Heart right ventricle (tissue), 16 donors: Measurements from ENCODE around the gene RAI1. TPM values are rescaled to one million over a fixed set of nuclear protein-coding genes. Genes with fewer than 3 reads are reported as not detected.

Source experiments
- ATAC-seq, 8 donors: fragments of 200-7000 bp; cut with Tn5 transposase; one replicate each; pipeline ENCODE4 v1.9.1; 2020; ENCODE audit warnings: mild to moderate bottlenecking in 8 of 8, moderate library complexity in 8 of 8, moderate number of reproducible peaks in 1 of 8
- DNase-seq, 2 donors: peaks; one replicate each; pipeline ENCODE4 v3.0.0-alpha.2; 2020
- H3K27ac ChIP-seq, 10 donors: fragments of 200-600 bp; sonication (generic) in 2 of 10; one replicate each; pipeline versions ENCODE4 v1.5.0 to v1.8.0; 2020 to 2022; ENCODE audit warnings: mild to moderate bottlenecking in 3 of 10
- H3K27me3 ChIP-seq, 7 donors: fragments of 200-600 bp; one replicate each; pipeline ENCODE4 v1.8.0; 2021 to 2022; ENCODE audit warnings: mild to moderate bottlenecking in 2 of 7
- H3K36me3 ChIP-seq, 9 donors: fragments of 200-600 bp; sonication (generic) in 1 of 9; one replicate each; pipeline versions ENCODE4 v1.5.0 to v1.8.0; 2020 to 2022; ENCODE audit warnings: mild to moderate bottlenecking in 2 of 9
- H3K4me1 ChIP-seq, 9 donors: fragments of 200-600 bp; sonication (generic) in 1 of 9; one replicate each; pipeline versions ENCODE4 v1.5.0 to v1.8.0; 2020 to 2022; ENCODE audit warnings: mild to moderate bottlenecking in 4 of 9
- H3K4me3 ChIP-seq, 10 donors: fragments of 200-600 bp; sonication (generic) in 2 of 10; one replicate each; pipeline versions ENCODE4 v1.5.0 to v1.8.0; 2020 to 2022; ENCODE audit warnings: mild to moderate bottlenecking in 7 of 10, moderate library complexity in 2 of 10
- H3K9me3 ChIP-seq, 11 donors: fragments of 200-600 bp in 10 of 11; sonication (generic) in 2 of 11; one replicate each; pipeline versions ENCODE4 v1.5.0 to v1.8.0; 2013 to 2022; ENCODE audit warnings: mild to moderate bottlenecking in 2 of 11, control low read depth in 1 of 11, moderate library complexity in 1 of 11
- CTCF ChIP-seq, 9 donors: fragments of 200-600 bp; sonication (generic) in 2 of 9; IDR thresholded peaks; one replicate each; pipeline versions ENCODE4 v1.5.0 to v1.8.0; 2021 to 2022; ENCODE audit warnings: antibody characterized with exemption in 9 of 9, mild to moderate bottlenecking in 5 of 9, moderate library complexity in 1 of 9
- WGBS, 2 donors: extraction: QIAGEN DNeasy Blood & Tissue Kit; methylation state at CpG; one replicate each; pipeline ENCODE4 v1.1.7; 2013; ENCODE audit warnings: inconsistent platforms in 1 of 2; 5-methylcytosine and 5-hydroxymethylcytosine counted together
- intact Hi-C, 10 donors: fragments of 100-400 bp; cut with DNase I; formaldehyde crosslinking; loops; one replicate each; pipeline versions ENCODE4 v1.11.1 to v1.14.2; 2022
- polyA plus RNA-seq, 2 donors: library from polyadenylated mRNA; stranded (reverse); fragments of 200-250 nt; gene quantifications; one replicate each; pipeline ENCODE4 v1.2.3, GENCODE V29; 2013
- total RNA-seq, 10 donors: library from RNA; stranded (reverse); fragmentation: NEBNext Ultra II Directional in 3 of 10; extraction: Animal tissue kit (Norgen Biotek cat#: 25700) in 3 of 10; gene quantifications; one replicate each; pipeline versions ENCODE4 v1.2.1 to v1.2.4, GENCODE V29; 2021 to 2023
- donor health status: Arrhythmogenic right ventricular cardiomyopathy.
- donor health status: ischemic (EF 13 %, LVEDD 7.1; RV severe dilation, severe dysfunction).
- donor health status: healthy with polysubstance abuse.
- donor health status: DM: no; HTN: yes; CAD: no.
- donor health status: DM: no; HTN: no; CAD: no.
- donor health status: ischemic (EF 25% LVEDD 6.9; RV normal size, moderate dysfunction).
- donor health status: ischemic (EF 25% LVEDD 5.7; RV mildly dilated, moderate dysfunction).
- donor health status: healthy.
- donor health status: DM: yes; HTN: yes; CAD: no.
- donor health status: Ischemic cardiomyopathy.
- donor health status: ischemic (EF 35%, LVEDD 5.7; RV mildly dilated, moderate dysfunction).
- donor health status: nonischemic (EF 11% LVEDD 7.7; RV severe dilation, severe dysfunction).
- donor health status: DM: yes; HTN: yes; CAD: no.
- donor health status: PGD.
- donor health status: ischemic (EF 29% LVEDD 5.4; RV normal size, mild dysfunction).
- donor health status: nonischemic (EF 23%, LVEDD 6.1; RV moderate dilation, normal function).

The RAI1 gene
- total and polyA plus RNA-seq, 12 donors, result 13.8 to 32.0 (median 19.8) TPM

GRCh38 chr17:17667231-17667630 is 14.0 kb upstream of the RAI1 start:
- WGBS, 2 donors, result 78 to 79% methylated on average over 2 of the region's 2 CpGs
- H3K9me3 ChIP-seq, result no peaks in the 10 kb centered on the region
- no peaks in the 10 kb centered on the region for H3K36me3 ChIP-seq
- no peaks in the 10 kb centered on the region for H3K27me3 ChIP-seq
- H3K27ac ChIP-seq, result no peak overlapping the region
- ATAC-seq, result no peak
- H3K4me1 ChIP-seq, result peaks cover 0 to 21% (median 10%) of the 10 kb centered on the region in 9 donors
- TF ChIP-seq CTCF (IDR thresholded peaks at IDR 0.05), result no peak
- DNase-seq, result no peak
- H3K4me3 ChIP-seq, result no peak overlapping the region
- intact Hi-C loops, result no loop called here

- DNase-seq, result no peak
- Histone ChIP-seq H3K4me3 (no peak overlapping the region), H3K36me3 (no peaks in the 10 kb centered on the region), H3K27ac (no peak overlapping the region), H3K4me1 (peaks cover 0 to 28% (median 15%) of the 10 kb centered on the region in 9 donors), H3K9me3 (no peaks in the 10 kb centered on the region), H3K27me3 (no peaks in the 10 kb centered on the region)
- TF ChIP-seq CTCF (IDR thresholded peaks at IDR 0.05), result no peak
- 88 to 90% methylated on average over 4 of the region's 4 CpGs for WGBS, 2 donors
- ATAC-seq, result no peak
- intact Hi-C loops, result no loop called here
Observed at GRCh38 chr17:17667947-17668346, 13.3 kb upstream of the RAI1 start.

- no peak for DNase-seq
- intact Hi-C loops, result no loop called here
Observed at GRCh38 chr17:17668358-17668757, 12.9 kb upstream of the RAI1 start.

GRCh38 chr17:17668775-17669579 is 12.3 kb upstream of the RAI1 start:
- DNase-seq (no peak), ATAC-seq (peak in 1 of 8 donors; percentile 5)
- TF ChIP-seq CTCF (IDR thresholded peaks at IDR 0.05), result no peak
- peaks cover 0 to 27% (median 15%) of the 10 kb centered on the region in 9 donors for H3K4me1 ChIP-seq
- no peak overlapping the region for H3K27ac ChIP-seq
- WGBS, 2 donors, result 81 to 85% methylated on average over 20 of the region's 20 CpGs
- no peaks in the 10 kb centered on the region for H3K9me3 ChIP-seq
- intact Hi-C loops, result no loop called here
- no peaks in the 10 kb centered on the region for H3K36me3 ChIP-seq
- no peak overlapping the region for H3K4me3 ChIP-seq
- H3K27me3 ChIP-seq, result no peaks in the 10 kb centered on the region

More at GRCh38 chr17:17668358-17668757, 12.9 kb upstream of the RAI1 start:
- Histone ChIP-seq H3K4me3 (no peak overlapping the region), H3K36me3 (no peaks in the 10 kb centered on the region), H3K4me1 (peaks cover 0 to 28% (median 16%) of the 10 kb centered on the region in 9 donors), H3K27me3 (no peaks in the 10 kb centered on the region), H3K27ac (no peak overlapping the region), H3K9me3 (no peaks in the 10 kb centered on the region)
- 97 to 100% methylated on average over 3 of the region's 3 CpGs for WGBS, 2 donors
- no peak for TF ChIP-seq CTCF (IDR thresholded peaks at IDR 0.05)
- ATAC-seq, result no peak
